ENCODE measurements around the gene CLDN22.

- TF ChIP-seq POLR2A (IDR thresholded peaks at IDR 0.05) (no peak), CTCF (IDR thresholded peaks at IDR 0.05) (no peak)
These were observed 6.8 kb upstream of the CLDN22 start for GRCh38 chr4:183326853-183327252.
